Esophagus squamous epithelium (tissue), 4 donors: ENCODE results near the gene SMIM35.

Experiments
- CTCF ChIP-seq, 6 experiments: fragments of 450-650 bp in 4 of 6; fragments of 200-600 bp in 2 of 6; sonication (generic) in 2 of 6; IDR thresholded peaks; one replicate each; pipeline ENCODE4 v1.5.1; 2016 to 2019; ENCODE audit warnings: antibody characterized with exemption in 6 of 6, mild to moderate bottlenecking in 4 of 6, moderate library complexity in 4 of 6
- POLR2A ChIP-seq, 4 donors: fragments of 450-650 bp; IDR thresholded peaks; one replicate each; pipeline ENCODE4 v1.6.1; 2017; ENCODE audit warnings: antibody characterized with exemption in 4 of 4, mild to moderate bottlenecking in 4 of 4, moderate library complexity in 3 of 4

DNA sequence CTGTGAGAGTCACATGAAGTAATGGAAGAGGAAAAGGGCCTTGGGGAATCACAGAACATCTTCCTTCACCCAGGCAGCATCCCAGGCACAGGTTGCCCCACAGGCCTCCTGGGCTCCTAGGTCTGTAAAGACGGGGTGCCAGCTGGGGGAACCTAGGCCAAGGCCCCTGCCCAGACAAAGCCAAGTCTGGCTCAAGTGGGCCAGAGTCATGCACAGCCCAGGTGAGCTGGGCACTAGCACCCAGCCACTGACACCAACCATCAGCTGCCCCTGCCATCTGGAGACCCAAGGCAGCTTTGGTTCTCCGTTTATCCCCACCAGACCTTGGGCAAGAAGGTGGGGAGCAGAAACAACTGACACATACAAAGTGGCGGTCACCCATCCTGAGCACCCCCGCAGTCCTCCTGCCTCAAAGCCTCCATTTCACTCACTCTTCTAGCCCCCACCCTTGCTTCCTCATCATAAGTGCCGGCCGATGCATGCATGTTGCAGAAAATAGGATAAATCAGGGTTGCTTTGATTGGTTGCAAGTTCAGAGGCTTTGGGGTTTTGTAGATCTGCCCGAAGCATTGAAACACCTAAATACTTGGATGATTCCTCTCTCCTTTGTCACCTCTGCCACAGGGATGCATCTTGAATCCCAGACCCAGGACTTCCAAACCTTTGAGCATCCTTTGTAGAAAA is 36.4 kb downstream of the SMIM35 start:
- TF ChIP-seq CTCF (IDR thresholded peaks at IDR 0.05) (no peak), POLR2A (IDR thresholded peaks at IDR 0.05) (no peak)
